WI38 (cell line): ENCODE results near the gene ACVRL1.

Source experiments
- H3K4me3 ChIP-seq: 2 replicates; pipeline ENCODE4 v1.5.1; 2011; ENCODE audit warnings: low read depth, mild to moderate bottlenecking, control low read depth, low read length
- CTCF ChIP-seq: IDR thresholded peaks from 2 replicates; pipeline ENCODE4 v1.5.1; 2012; ENCODE audit warnings: low read depth, mild to moderate bottlenecking, control low read depth, low read length

ACVRL1 gene

DNA sequence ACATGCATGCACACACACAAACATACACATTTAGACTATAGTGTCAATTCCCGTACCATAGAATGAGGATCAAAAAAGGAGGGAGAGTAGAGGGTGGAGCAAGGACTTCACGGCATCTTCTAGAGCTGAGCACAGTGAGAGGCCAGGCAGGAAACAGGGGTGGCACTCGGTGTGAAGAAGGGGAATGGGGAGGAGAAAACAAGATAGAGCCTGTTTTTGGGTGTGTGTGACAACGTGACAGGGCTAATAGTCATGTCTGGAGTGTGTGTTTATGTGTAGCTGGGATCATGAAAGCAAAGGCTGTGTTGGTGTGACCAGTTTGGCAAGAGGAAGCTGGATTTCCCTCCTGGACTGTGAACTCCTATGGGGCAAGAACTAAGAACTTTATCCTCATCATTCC lies 34.3 kb downstream of the ACVRL1 start:
- TF ChIP-seq CTCF = no peak
- H3K4me3 ChIP-seq = no peak overlapping the region

DNA sequence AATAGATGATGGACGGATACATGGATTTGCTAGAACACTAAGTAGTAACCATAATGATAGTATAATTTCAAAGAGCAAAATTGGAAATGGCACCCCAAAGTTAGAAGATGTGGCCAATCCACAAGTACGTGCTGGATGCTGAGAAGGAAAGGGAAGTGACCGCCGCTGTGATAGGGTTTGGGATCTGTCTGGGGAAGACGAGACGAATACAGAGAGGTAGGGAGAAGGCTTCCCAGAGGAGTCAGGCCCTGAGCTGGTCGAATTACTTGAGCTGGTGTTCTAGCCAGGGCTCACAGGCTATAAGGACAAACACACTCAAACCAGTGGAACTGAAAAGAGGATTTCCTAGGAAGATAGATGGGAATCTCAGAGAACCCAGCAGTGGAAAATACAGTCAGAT lies 34.8 kb downstream of the ACVRL1 start:
- no peak overlapping the region for H3K4me3 ChIP-seq
- TF ChIP-seq CTCF = no peak

GRCh38 chr12:51942501-51943000 lies 35.2 kb downstream of the ACVRL1 start:
- TF ChIP-seq CTCF = no peak
- no peak overlapping the region for H3K4me3 ChIP-seq

DNA sequence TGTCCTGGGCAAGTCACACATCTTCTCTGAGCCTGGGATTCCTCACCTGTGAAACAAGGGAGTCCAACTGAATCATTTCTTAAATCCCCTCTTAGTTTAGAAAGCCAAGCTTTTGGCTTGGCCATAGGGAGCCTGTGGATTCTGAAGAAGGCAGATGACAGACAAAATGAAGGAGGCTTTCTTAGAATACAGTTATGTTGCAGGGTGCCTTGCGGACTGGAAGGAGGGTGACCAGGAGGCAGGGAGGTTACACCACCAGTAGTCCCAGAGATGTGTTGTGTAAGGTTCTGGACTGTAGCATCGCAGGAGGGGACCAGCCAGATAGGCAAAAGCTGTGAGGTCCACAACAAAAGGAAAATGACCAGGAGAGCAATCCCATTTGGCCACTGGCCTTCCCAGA lies 36.0 kb downstream of the ACVRL1 start:
- TF ChIP-seq CTCF = no peak
- H3K4me3 ChIP-seq = no peak overlapping the region

- no peak overlapping the region for H3K4me3 ChIP-seq
- no peak for TF ChIP-seq CTCF
These were observed 37.4 kb downstream of the ACVRL1 start for GRCh38 chr12:51944608-51945233.

- TF ChIP-seq CTCF = no peak
- no peak overlapping the region for H3K4me3 ChIP-seq
These were observed 40.1 kb downstream of the ACVRL1 start for GRCh38 chr12:51947246-51947996.

GRCh38 chr12:51948066-51948465 lies 40.8 kb downstream of the ACVRL1 start:
- H3K4me3 ChIP-seq = no peak overlapping the region
- no peak for TF ChIP-seq CTCF
